ENCODE data around the gene KLK4.

DNA sequence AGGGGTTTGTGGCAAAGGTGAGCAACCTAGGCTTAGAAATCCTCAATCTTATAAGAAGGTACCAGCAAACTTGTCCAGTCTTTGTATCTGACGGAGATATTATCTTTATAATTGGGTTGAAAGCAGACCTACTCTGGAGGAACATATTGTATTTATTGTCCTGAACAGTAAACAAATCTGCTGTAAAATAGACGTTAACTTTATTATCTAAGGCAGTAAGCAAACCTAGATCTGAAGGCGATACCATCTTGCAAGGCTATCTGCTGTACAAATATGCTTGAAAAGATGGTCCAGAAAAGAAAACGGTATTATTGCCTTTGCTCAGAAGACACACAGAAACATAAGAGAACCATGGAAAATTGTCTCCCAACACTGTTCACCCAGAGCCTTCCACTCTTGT, 41.7 kb downstream of the KLK4 start:
- no peak for TF ChIP-seq CTCF (IDR thresholded peaks at IDR 0.05; ENCODE audit: low read depth, low read length)
- no peak for TF ChIP-seq EZH2phosphoT487 (IDR thresholded peaks at IDR 0.05; ENCODE audit: low read depth)
